CD4-positive, alpha-beta T cell treated with Interferon alpha-2 for 1 hour (primary cell): Measurements from ENCODE around the gene PTPRK.

Experiments
- DNase-seq, 2 donors: peaks; one replicate each; pipeline ENCODE4 v3.0.0-alpha.2; 2020 to 2022

The PTPRK gene

DNA sequence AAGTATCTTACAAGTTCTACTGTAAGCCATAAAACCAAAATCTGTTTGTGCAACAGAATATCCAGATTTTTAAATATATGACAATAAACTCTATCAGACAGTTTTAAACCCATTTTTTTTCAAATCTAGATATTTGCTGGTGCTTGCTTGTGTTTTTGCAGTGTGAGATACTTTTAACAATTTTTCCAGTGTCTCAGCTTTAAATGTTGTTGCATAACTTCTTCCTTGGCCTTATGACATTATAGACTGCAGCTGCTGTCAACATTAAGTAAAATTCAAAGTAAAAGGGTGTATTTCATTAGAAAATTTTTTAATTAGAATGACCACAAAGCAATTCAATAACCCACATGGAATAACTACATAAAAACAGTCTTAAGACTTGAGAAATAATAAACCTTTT, 139.5 kb downstream of the PTPRK start:
- no peak for DNase-seq

DNA sequence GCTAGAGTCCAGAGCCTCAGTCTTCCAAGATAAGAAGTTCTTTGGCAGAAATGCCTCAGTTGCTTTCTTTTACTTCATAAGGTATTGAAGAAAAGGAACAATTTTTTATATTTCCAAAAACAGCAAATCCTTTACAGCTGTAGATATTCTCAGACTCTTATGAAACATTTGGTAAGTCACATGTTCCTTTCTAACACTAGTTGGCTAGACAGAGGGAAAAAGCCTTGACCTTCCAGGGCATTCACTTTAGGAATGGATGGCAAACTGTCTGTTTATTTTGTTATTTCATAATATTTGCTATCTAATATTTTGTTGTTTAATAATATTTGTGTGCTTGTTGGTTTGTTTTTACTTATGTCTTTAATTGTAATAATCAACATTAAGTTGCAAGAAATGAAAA, 140.8 kb downstream of the PTPRK start:
- no peak for DNase-seq

DNA sequence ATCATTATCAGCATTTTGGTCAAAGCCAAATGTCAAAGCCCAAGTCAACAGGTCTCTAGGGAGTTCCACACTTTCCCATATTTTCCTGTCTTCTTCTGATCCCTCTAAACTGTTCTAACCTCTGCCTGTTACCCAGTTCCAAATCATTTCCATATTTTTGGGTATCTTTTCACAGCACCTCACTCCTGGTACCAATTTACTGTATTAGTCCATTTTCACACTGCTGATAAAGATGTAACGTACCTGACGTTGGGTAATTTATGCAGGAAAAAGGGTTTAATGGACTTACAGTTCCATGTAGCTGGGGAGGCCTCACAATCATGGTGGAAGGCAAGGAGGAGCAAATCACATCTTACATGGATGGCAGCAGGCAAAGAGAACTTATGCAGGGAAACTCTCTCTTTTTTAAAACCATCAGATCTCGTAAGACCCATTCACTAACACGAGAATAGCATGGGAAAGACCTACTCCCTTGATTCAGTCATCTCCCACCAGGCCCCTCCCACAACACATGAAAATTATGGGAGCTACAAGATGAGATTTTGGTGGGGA, 143.4 kb downstream of the PTPRK start:
- DNase-seq = no peak

DNA sequence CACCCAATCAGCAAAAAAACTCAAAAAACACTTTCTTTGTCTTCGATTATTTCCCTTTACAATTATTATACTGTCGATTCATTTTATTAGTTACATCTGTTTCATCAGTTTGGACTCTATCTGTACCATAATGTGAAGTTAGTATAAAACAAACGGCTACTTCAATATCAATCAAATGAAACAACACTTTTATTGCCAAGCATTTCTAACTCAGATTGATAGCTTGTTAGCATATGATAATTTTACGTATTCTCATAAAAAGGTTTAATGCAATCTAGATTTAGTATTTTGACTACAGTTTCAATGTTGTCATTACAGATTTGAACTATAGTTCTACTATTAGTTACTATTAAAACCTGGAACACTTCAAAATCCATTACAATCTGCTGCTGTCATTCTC, 149.3 kb downstream of the PTPRK start:
- DNase-seq = no peak

DNA sequence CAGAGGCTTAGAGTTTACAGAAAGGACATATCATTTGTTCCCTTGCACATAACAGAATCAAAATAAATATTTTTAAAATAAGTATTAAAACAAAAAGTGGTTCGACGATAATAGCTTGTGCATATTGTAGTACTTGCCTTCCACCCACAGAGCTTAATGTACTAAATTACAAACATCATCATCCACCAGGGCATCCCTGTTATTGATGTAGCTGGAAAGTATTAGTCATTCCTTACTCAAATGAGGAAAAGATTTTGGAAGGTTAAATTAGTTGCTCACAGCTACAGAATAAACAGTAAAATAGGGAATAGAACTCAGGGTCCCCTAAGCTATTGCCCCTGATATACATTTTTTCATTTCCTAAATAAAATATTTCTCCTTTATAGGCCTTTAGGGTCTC, 150.3 kb downstream of the PTPRK start:
- no peak for DNase-seq

DNA sequence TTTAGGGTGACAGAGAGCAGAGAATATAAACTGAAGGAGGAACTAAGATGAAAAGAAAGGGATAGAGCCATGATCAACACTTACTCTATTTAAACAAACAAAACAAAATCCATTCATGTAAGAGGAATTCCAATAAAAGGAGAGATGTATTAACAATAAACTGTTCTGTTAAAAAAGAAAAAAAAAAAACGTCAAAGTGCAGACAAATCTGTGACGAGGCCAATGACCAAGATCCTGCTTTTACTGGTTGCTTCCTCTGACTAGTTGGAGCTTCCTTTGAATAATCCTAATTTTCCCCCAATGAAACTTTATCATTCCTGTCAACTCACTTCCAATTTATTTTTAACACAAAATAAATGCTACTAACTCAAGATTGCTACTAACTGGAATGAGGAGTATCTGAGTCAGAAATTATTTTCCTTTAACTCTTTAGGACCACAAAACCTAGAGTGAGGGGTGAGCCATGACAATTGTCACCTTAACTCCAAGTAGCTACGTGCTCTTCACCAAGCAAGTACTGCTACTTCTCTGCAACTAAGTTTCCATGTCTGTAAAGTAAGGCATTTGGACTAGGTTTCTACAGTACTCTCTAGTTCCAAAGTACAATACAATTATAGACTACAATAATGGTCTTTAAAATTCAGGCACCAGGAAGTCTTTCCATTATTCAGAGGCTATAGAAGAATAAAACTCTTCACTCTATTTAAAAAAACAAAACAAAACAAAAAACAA, 152.0 kb downstream of the PTPRK start:
- no peak for DNase-seq

DNA sequence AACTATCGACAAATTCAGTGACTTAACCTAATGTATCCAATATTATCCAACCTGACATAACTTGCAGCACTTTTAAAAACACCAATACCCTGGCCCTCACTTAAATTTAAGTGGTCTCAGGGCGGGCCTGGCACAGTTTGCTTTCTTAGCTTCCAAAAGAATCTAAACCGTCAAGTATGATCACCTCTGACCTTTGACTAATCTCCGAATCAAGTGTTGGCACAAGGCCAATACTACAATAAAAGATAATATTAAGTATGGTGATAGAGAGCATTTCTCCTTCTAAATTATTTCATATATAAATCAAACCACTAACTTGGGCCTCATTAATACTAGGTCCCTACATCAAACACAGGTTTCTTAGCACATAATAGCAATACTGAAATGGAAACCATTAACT, 153.0 kb downstream of the PTPRK start:
- DNase-seq = no peak

DNA sequence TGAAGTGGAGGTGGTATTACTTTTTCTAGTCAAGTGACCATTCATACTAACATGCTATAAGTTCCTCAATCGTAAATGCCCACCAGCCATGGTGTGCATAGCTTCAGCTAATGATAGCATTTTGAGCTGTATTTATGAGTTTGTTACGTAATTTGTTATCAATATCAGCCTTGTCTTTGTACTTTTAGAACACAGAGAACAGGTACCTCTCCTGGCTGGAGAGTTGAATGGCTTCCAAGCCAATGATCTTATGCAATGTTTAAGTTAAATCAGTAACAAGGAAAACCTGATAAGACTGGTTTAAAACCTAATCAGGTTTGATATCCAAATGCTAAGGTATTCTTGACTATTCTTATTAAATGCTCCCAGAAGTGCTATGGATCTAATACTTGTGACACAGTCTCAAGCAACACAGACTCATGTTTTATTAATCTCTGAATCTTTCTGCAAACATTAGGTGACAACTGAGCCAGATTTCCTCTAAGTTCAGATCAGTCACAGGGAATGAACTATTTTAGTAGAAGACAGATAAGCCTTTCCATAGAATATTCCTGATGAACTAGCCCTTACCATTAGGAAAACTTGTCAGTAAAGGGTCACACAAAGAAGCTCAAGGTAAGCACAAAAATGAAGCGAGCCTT, 154.8 kb downstream of the PTPRK start:
- no peak for DNase-seq

DNA sequence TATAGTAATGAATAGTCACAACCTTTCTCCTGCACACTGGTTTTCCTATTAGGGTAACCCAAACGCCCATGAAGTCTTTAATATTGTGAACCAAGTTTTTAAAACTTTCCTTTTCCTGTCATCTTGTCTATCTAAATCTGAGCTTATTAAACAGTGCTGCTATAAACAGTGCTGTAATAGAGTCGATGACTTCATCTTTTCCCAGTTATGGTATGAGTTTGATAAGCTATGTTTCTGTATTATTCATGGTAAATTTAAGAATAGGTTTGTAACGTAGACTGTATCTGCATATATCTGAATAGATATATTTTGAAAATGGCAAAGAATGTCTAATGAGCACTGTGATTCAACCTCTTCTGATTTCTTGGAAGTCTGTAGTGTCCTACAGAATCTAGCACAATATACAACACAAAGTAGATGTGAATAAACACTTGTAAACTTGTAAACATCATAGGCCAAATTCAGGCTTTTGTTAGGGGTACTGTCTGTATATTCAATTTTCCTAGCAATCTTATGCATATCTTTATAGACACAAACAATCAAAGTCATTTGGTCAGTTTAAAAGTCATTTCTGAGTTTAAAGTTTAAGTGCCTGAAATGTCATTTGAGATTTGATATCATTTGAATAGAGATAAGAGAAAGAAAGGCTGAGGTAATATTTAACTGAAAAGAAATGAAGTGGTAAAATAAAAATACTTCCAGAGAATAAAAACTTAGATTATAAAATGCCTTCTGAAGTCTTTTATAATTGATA, 155.5 kb downstream of the PTPRK start:
- no peak for DNase-seq

DNA sequence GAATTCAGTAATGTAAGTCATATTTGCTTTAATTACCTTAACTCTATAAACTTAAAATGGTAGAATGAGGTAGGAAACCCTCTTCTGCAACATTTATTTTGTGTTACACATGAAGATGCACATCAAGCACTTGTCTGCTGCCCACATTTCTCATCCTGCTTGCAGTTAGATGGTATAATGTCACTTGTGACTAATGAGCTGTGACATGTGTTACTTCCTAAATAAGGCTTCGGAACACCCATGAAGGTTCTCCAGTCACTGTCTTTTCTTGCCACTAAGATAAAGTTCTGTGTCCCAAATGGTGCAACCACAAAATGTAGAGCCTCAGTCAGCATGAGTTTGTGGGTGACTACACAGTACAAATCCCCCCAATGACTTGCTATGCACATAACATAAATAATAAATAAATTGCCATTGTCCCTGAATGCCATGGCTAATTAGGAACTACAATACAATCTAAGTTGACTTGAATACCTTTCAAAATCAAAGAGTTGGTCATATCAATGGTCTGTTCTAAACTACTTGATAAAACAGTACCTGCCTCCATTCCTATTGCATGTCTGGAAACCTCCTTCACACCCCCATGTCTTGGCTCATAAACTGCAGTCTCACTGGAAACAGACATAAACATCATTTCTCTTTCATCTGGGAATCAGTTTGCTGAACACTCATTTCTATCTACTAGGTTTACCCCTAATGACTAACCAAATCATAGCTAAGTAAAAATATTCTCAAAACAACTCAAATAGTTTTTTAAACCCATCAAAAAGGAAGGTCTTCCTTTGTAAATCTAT, 157.2 kb downstream of the PTPRK start:
- no peak for DNase-seq

DNA sequence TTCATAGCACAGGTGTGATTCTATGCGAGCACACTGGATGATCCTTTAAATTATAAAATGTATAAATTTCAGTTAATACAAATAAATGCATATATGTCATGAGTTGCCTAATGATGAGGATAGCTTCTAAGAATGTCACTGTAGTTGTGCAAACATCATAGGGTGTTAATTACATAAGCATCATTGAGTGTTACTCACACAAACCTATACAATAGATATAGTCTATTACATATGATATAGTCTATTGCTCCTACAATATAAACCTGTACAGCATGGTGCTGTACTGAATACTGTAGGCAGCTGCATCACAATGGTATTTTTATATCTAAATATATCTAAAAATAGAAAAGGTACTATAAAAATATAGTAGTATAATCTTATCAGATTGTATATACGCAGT, 159.0 kb downstream of the PTPRK start:
- no peak for DNase-seq

DNA sequence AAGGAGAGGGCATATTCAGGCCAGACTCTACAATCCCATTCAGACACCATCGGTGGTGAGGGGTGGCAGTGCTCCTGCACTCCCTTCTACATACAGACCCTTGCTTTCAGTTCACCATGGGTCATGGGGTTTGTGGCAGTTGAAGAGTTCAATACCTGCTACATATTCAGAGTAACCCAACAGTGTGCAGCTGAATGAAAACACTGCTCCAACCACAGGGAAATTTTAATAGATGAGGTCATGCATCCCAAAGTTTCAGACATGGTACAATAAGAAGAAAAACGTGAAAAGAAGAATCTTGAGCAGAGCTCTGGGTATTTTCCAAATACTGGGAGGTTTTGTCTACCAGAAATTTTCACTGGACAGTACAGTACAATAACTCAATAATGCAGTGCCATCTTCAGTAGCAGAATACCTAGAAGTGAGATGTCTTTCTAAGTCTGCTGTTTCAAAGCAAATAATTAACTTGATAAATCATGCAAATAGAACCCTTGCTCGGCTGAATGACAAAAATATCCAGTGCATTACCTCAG, 162.1 kb downstream of the PTPRK start:
- no peak for DNase-seq

DNA sequence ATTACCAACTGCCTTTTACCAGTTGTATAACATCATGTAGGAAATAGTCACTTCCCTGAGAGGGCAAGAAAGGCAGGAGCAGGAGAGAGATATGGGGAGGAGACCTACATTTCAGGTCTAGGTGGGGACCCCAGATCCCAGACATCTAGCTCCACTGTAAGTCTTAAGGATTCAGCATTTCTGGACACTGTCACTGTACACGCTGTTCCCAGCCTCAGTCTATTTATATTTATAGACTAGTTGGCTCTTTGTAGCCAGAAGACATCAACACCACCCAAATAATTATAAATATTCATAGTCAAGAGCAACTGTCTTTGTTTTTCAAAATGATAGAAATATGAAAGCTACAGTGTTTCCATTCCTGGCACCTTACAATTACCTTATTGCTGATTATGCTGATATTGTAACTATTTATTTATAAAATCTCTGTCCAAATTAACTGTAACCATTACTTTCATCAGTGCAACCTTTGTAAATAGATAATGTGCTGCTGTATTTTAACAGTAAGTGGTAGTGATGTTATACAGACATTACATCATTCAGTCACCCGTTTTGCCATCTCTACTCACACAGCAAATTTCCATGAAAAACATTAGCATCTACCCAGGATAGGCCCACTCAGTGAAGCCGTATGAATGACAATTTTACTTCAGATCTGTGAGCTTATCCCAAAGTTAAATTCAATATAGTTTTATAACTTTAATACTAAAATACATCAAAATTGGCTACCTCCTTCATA, 162.8 kb downstream of the PTPRK start:
- DNase-seq = no peak

DNA sequence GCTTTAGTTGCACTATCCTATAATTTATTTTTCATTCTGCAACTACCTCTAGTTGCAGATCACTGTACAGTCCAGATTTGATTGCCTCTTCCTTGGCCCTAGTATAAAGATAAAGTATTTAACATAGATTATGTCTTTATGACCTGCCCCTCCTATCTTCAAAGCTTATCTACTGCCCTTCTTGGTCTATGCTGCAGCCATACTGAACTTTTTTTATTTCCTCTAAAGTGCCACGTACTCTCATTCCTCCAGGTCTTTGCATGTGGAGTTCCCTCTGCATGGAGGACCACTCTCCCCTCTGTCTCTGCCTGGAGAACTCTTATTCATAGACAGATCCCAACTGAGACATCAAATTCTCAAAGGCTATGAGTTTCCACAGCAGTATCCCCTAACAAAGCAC, 168.0 kb downstream of the PTPRK start:
- no peak for DNase-seq

DNA sequence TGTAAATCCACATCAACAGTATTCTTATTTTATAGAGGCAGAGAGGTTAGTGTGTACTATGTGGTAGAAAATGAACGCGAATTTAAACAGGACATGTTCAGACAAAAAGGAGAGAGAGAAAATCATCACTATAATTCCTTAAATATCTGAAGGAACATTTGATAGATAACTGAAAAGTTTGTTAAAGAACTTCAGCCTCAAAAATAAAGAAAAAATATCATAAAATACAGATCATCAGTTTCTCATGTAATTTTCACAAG, 169.2 kb downstream of the PTPRK start:
- DNase-seq = no peak

DNA sequence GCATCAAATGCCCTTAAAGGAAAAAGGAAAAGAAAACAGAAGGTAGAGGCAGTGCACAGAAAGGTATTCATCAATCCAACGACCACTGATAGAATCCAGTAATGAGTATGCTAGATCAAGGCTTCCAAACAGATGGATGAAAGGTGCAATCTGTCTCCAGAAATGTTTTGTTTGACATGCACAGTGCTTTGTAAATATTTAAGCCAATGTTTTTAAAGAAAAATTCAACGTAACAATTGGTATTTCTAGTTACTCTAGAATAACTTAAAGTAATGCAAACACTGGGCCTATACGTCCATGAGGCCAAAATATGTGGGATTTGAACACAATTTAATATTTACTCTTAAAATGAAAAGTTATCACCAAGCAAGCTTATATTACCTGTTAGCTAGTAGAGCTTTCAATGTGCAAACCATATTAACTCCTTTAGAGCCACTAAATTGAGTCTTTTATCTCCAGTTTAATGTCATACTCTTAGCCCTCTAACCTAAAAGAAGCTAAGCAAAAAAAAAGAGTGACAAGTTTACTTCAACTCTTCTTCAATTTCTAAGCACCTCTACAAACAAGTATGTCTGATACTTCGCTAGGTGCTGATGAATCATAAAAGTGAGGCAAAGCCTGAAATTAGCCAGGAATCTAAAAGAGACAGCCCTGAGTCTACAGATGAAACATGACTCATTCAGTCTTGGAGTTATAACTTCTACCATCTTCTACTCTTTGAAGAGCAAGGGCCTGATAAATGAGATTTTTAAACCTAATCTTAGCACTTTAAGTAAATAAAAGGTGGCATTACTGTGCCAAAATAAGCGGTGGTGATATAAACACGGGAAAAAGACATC, 169.8 kb downstream of the PTPRK start:
- DNase-seq = no peak

DNA sequence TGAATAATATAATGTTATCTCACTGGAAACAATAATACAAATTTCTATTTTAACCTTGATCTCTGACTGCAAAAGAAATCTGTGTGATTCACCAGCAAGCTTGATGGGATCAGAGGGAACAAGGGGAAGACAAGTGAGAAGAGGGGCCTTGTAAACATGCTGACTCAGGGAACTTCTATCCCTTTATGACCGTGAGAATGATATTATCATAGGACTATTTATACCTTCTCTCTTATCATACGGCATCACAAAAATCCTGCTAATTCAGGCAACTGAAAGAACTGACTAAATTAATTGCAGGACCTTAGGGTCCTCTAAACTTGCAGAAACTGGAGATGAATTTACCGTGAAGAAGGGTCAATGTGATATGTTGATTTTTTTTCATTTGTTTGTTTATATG, 173.3 kb downstream of the PTPRK start:
- no peak for DNase-seq

DNA sequence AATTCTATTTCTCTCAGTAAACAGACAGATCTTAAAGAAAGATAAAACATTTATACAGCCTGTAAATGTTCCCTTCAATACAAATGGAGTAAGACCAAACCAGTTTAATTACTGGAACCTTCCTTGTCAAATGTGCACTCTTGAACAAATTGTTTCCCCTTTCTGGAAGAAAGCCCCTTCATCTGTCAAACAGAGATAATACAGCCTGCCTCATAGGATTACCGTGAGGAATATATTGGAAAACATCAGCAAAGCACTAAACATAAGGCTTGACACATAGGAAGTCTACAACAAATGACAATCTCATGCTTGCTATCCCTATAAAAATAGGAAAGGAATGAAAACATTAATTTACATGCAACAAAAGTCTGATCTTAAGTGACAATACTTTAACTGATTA, 173.8 kb downstream of the PTPRK start:
- no peak for DNase-seq

DNA sequence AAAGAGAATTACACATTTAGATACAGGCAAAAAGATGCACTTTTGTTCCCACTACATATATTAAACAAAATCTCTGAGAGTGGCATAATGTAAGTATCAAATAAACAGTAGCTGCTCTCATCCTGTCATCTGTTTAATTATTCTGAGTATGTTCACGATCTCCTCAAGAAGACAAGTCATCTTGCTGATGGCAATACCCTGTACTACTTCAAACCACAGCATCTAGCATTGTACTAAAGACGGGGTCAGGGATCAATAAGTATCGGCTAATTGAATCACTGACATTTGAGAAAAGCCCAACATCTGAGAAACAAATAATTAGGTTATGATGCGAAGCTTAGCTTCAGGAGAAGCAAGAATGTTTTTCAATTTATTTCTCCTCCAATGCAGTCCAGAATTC, 175.1 kb downstream of the PTPRK start:
- no peak for DNase-seq

DNA sequence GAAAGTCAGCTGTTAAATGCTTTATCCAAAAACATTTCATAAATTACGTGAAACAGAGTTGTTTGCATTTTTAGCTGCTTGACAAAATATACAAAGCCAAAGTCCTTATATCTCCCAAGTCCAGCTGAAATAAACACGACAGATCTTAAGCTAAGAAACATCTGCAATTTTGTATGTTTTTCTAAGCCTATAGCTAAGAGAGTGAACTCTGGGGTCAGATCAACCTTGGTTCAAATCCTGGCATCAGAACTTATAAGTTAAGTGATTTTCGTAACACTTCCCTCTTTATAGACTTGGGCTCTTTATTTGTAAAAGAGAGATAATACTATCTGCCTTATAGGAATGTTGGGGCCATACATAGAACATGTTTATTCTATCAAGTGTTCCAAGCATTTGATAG, 176.7 kb downstream of the PTPRK start:
- DNase-seq = no peak
